ENCODE results near the gene SLC51A.
"Not testable (repeated sequence)": the region's sequence is repeated elsewhere in the genome, so short reads cannot be mapped to it uniquely, and the experiment has no call there.

Gene SLC51A

GRCh38 chr3:196238612-196239560 lies 22.6 kb downstream of the SLC51A start:
- in situ Hi-C loops (cut with MboI; ENCODE audit: low sequenced_read_pairs) = no loop called here

- in situ Hi-C loops (cut with MboI; ENCODE audit: low sequenced_read_pairs) = no loop called here
These were observed 24.1 kb downstream of the SLC51A start for GRCh38 chr3:196240424-196240823.

- in situ Hi-C loops (cut with MboI; ENCODE audit: low sequenced_read_pairs) = no loop called here
These were observed 25.4 kb downstream of the SLC51A start for GRCh38 chr3:196241704-196242103.

- in situ Hi-C loops (cut with MboI; ENCODE audit: low sequenced_read_pairs) = not testable (repeated sequence)
These were observed 27.8 kb downstream of the SLC51A start for GRCh38 chr3:196244166-196244565.

GRCh38 chr3:196246612-196247308 lies 30.4 kb downstream of the SLC51A start:
- in situ Hi-C loops (cut with MboI; ENCODE audit: low sequenced_read_pairs) = no loop called here

- in situ Hi-C loops (cut with MboI; ENCODE audit: low sequenced_read_pairs) = loop anchor here (25.0 kb wide), 1 partner anchor 260 kb away; the partner anchor contains the start of genes RNF168 and SMCO1
These were observed 35.6 kb downstream of the SLC51A start for GRCh38 chr3:196251918-196252317.

- in situ Hi-C loops (cut with MboI; ENCODE audit: low sequenced_read_pairs) = loop anchor here (25.0 kb wide), 1 partner anchor 258 kb away; the partner anchor contains the start of genes RNF168 and SMCO1
These were observed 38.3 kb downstream of the SLC51A start for GRCh38 chr3:196254376-196255283.

- in situ Hi-C loops (cut with MboI; ENCODE audit: low sequenced_read_pairs) = loop anchor here (25.0 kb wide), 1 partner anchor 257 kb away; the partner anchor contains the start of genes RNF168 and SMCO1
These were observed 39.4 kb downstream of the SLC51A start for GRCh38 chr3:196255776-196256175.

- in situ Hi-C loops (cut with MboI; ENCODE audit: low sequenced_read_pairs) = loop anchor here (25.0 kb wide), 1 partner anchor 252 kb away; the partner anchor contains the start of genes RNF168 and SMCO1
These were observed 44.5 kb downstream of the SLC51A start for GRCh38 chr3:196260784-196261183.

GRCh38 chr3:196263819-196264218 lies 47.5 kb downstream of the SLC51A start:
- in situ Hi-C loops (cut with MboI; ENCODE audit: low sequenced_read_pairs) = loop anchor here (25.0 kb wide), 1 partner anchor 248 kb away; the partner anchor contains the start of genes RNF168 and SMCO1

GRCh38 chr3:196268284-196269163 lies 52.2 kb downstream of the SLC51A start:
- in situ Hi-C loops (cut with MboI; ENCODE audit: low sequenced_read_pairs) = loop anchor here (25.0 kb wide), 1 partner anchor 244 kb away; the partner anchor contains the start of genes RNF168 and SMCO1

GRCh38 chr3:196270499-196270898 lies 54.2 kb downstream of the SLC51A start:
- in situ Hi-C loops (cut with MboI; ENCODE audit: low sequenced_read_pairs) = loop anchor here (25.0 kb wide), 1 partner anchor 242 kb away; the partner anchor contains the start of genes RNF168 and SMCO1

- in situ Hi-C loops (cut with MboI; ENCODE audit: low sequenced_read_pairs) = loop anchor here (25.0 kb wide), 1 partner anchor 239 kb away; the partner anchor contains the start of genes RNF168 and SMCO1
These were observed 56.5 kb downstream of the SLC51A start for GRCh38 chr3:196272826-196273225.

- in situ Hi-C loops (cut with MboI; ENCODE audit: low sequenced_read_pairs) = loop anchor here (25.0 kb wide), 1 partner anchor 239 kb away; the partner anchor contains the start of genes RNF168 and SMCO1
These were observed 57.3 kb downstream of the SLC51A start for GRCh38 chr3:196273655-196274054.

GRCh38 chr3:196274585-196274984 lies 58.3 kb downstream of the SLC51A start:
- in situ Hi-C loops (cut with MboI; ENCODE audit: low sequenced_read_pairs) = loop anchor here (25.0 kb wide), 1 partner anchor 238 kb away; the partner anchor contains the start of genes RNF168 and SMCO1

GRCh38 chr3:196275126-196275525 lies 58.8 kb downstream of the SLC51A start:
- in situ Hi-C loops (cut with MboI; ENCODE audit: low sequenced_read_pairs) = no loop called here

GRCh38 chr3:196280689-196281440 lies 64.5 kb downstream of the SLC51A start:
- in situ Hi-C loops (cut with MboI; ENCODE audit: low sequenced_read_pairs) = no loop called here

- in situ Hi-C loops (cut with MboI; ENCODE audit: low sequenced_read_pairs) = no loop called here
These were observed 65.6 kb downstream of the SLC51A start for GRCh38 chr3:196281962-196282361.
